ENCODE data around the gene SAMD13.

DNA sequence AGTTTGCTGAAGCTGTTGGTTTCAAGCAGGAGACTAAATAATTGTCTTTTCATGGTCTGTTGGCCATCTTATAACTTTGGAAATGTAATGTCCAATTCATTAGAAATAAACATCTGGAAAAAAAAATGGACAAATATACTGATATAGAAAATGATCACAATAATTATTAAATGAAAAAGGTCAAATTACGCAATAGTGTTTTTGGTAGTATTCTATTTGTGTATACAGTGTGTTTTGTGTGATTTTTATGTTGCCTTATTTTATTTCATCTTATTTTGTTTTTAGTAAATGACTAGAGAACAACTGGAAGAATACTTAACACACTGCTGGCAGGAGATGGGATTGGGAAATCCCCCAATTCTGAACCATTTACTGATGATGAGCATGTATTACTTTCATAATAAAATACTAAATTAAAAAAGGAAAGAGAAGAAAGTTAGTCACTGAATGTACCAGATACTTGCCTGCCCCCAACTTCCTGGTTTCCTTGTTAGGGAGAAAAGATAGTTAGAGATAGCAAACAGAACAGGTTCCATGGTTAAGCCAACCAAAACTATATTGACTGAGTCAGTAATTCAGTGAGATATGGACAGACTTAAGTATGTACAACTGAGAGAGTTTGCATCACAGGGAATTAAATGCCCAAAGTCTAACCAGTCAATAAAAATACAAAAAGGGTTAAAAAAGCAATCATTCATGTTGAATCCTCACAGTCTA, 24.0 kb upstream of the SAMD13 start:
- TF ChIP-seq, protein P1, sequence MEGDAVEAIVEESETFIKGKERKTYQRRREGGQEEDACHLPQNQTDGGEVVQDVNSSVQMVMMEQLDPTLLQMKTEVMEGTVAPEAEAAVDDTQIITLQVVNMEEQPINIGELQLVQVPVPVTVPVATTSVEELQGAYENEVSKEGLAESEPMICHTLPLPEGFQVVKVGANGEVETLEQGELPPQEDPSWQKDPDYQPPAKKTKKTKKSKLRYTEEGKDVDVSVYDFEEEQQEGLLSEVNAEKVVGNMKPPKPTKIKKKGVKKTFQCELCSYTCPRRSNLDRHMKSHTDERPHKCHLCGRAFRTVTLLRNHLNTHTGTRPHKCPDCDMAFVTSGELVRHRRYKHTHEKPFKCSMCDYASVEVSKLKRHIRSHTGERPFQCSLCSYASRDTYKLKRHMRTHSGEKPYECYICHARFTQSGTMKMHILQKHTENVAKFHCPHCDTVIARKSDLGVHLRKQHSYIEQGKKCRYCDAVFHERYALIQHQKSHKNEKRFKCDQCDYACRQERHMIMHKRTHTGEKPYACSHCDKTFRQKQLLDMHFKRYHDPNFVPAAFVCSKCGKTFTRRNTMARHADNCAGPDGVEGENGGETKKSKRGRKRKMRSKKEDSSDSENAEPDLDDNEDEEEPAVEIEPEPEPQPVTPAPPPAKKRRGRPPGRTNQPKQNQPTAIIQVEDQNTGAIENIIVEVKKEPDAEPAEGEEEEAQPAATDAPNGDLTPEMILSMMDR (IDR thresholded peaks at IDR 0.05; ENCODE audit: control extremely low read depth in 1 of 3, insufficient read depth in 1 of 3, low read depth in 1 of 3, low read length in 3 of 3), result no peak
- TF ChIP-seq CBX8 (IDR thresholded peaks at IDR 0.05; ENCODE audit: borderline replicate concordance, low read depth, low read length) (no peak), RNF2 (IDR thresholded peaks at IDR 0.05; ENCODE audit: borderline replicate concordance, low read depth, low read length, missing control alignments, poor library complexity, severe bottlenecking) (no peak), ZNF274 (IDR thresholded peaks at IDR 0.05; ENCODE audit: borderline replicate concordance, extremely low read depth, low read length) (no peak), RFX5 (IDR thresholded peaks at IDR 0.05; ENCODE audit: borderline replicate concordance, low read depth, low read length) (no peak), BRCA1 (IDR thresholded peaks at IDR 0.05; ENCODE audit: low read depth, low read length) (no peak), POLR2A (IDR thresholded peaks at IDR 0.05; ENCODE audit: control extremely low read depth in 1 of 2, low read depth in 2 of 2, low read length in 2 of 2) (no peak), POLR2AphosphoS5 (IDR thresholded peaks at IDR 0.05; ENCODE audit: low read depth, low read length) (no peak), SIN3A (conservative IDR thresholded peaks at IDR 0.05 in 1 of 2, IDR thresholded peaks at IDR 0.05 in 1 of 2; ENCODE audit: low read depth in 1 of 2, low read length in 2 of 2) (no peak), GTF2F1 (IDR thresholded peaks at IDR 0.05; ENCODE audit: borderline replicate concordance, low read depth, low read length) (no peak), RAD21 (IDR thresholded peaks at IDR 0.05 in 1 of 2, conservative IDR thresholded peaks at IDR 0.05 in 1 of 2; ENCODE audit: low read depth in 2 of 2, low read length in 2 of 2) (no peak)
- TF ChIP-seq, protein P2, sequence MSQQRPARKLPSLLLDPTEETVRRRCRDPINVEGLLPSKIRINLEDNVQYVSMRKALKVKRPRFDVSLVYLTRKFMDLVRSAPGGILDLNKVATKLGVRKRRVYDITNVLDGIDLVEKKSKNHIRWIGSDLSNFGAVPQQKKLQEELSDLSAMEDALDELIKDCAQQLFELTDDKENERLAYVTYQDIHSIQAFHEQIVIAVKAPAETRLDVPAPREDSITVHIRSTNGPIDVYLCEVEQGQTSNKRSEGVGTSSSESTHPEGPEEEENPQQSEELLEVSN (IDR thresholded peaks at IDR 0.05), result no peak
- TF ChIP-seq, protein P3, sequence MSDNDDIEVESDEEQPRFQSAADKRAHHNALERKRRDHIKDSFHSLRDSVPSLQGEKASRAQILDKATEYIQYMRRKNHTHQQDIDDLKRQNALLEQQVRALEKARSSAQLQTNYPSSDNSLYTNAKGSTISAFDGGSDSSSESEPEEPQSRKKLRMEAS (IDR thresholded peaks at IDR 0.05), result no peak
